ENCODE data around the gene CACNA2D3. TPM values are rescaled to one million over a fixed set of nuclear protein-coding genes. Genes with fewer than 3 reads are reported as not detected.

Gene CACNA2D3
- total and polyA plus RNA-seq, 2 experiments from 2014 or later, result 1.1 to 2.5 TPM

GRCh38 chr3:54593653-54594052 lies 471.3 kb downstream of the CACNA2D3 start:
- H3K4me3 ChIP-seq, result no peak overlapping the region
- DNase-seq (ENCODE audit: low spot score), result no peak
- H3K9me3 ChIP-seq (ENCODE audit: low read depth), result no peaks in the 10 kb centered on the region
- H2AFZ ChIP-seq, result no peak overlapping the region
- H3K36me3 ChIP-seq (replicated peaks; ENCODE audit: insufficient read depth, low read depth), result no peaks in the 10 kb centered on the region
- no peaks in the 10 kb centered on the region for H4K20me1 ChIP-seq (ENCODE audit: insufficient read depth, poor library complexity, severe bottlenecking)
- WGBS (ENCODE audit: low lambda C conversion rate, missing lambda C conversion rate), result 95% methylated on average over 2 of the region's 2 CpGs
- H3K27ac ChIP-seq, result no peak overlapping the region
- no peak overlapping the region for H3K4me2 ChIP-seq
- no peaks in the 10 kb centered on the region for H3K79me2 ChIP-seq
- peaks cover 3% of the 10 kb centered on the region for H3K27me3 ChIP-seq
- H3K9me2 ChIP-seq (replicated peaks; ENCODE audit: insufficient read depth), result no peaks in the 10 kb centered on the region
- TF ChIP-seq EZH2phosphoT487 (IDR thresholded peaks at IDR 0.05; ENCODE audit: low read depth, severe bottlenecking, unreplicated experiment) (no peak), CTCF (IDR thresholded peaks at IDR 0.05; ENCODE audit: poor library complexity) (no peak), EZH2 (IDR thresholded peaks at IDR 0.05; ENCODE audit: borderline replicate concordance) (no peak)
- H3K4me1 ChIP-seq (ENCODE audit: insufficient read depth), result no peaks in the 10 kb centered on the region

GRCh38 chr3:54596087-54596486 lies 473.7 kb downstream of the CACNA2D3 start:
- DNase-seq (ENCODE audit: low spot score), result no peak
- H3K4me3 ChIP-seq, result no peak overlapping the region
- H3K9me3 ChIP-seq (ENCODE audit: low read depth), result no peaks in the 10 kb centered on the region
- TF ChIP-seq CTCF (IDR thresholded peaks at IDR 0.05; ENCODE audit: poor library complexity), result no peak
- TF ChIP-seq EZH2 (IDR thresholded peaks at IDR 0.05; ENCODE audit: borderline replicate concordance), result no peak
- TF ChIP-seq EZH2phosphoT487 (IDR thresholded peaks at IDR 0.05; ENCODE audit: low read depth, severe bottlenecking, unreplicated experiment), result no peak
- 94% methylated on average over 4 of the region's 4 CpGs for whole genome bisulfite sequencing (ENCODE audit: low lambda C conversion rate, missing lambda C conversion rate)
- H3K36me3 ChIP-seq (replicated peaks; ENCODE audit: insufficient read depth, low read depth), result no peaks in the 10 kb centered on the region
- no peaks in the 10 kb centered on the region for H3K4me1 ChIP-seq (ENCODE audit: insufficient read depth)
- H3K9me2 ChIP-seq (replicated peaks; ENCODE audit: insufficient read depth), result no peaks in the 10 kb centered on the region
- H3K27me3 ChIP-seq, result peaks cover 8% of the 10 kb centered on the region
- no peaks in the 10 kb centered on the region for H4K20me1 ChIP-seq (ENCODE audit: insufficient read depth, poor library complexity, severe bottlenecking)
- H3K79me2 ChIP-seq, result no peaks in the 10 kb centered on the region
- H3K4me2 ChIP-seq, result no peak overlapping the region
- H3K27ac ChIP-seq, result no peak overlapping the region
- no peak overlapping the region for H2AFZ ChIP-seq

GRCh38 chr3:54599716-54600115 lies 477.4 kb downstream of the CACNA2D3 start:
- no peaks in the 10 kb centered on the region for H4K20me1 ChIP-seq (ENCODE audit: insufficient read depth, poor library complexity, severe bottlenecking)
- H3K4me3 ChIP-seq, result no peak overlapping the region
- peak; percentile 5 for DNase-seq (ENCODE audit: low spot score)
- no peak overlapping the region for H3K4me2 ChIP-seq
- no peak overlapping the region for H3K27ac ChIP-seq
- no peak overlapping the region for H2AFZ ChIP-seq
- H3K9me2 ChIP-seq (replicated peaks; ENCODE audit: insufficient read depth), result no peaks in the 10 kb centered on the region
- no peaks in the 10 kb centered on the region for H3K79me2 ChIP-seq
- no peaks in the 10 kb centered on the region for H3K9me3 ChIP-seq (ENCODE audit: low read depth)
- no peaks in the 10 kb centered on the region for H3K4me1 ChIP-seq (ENCODE audit: insufficient read depth)
- TF ChIP-seq CTCF (IDR thresholded peaks at IDR 0.05; ENCODE audit: poor library complexity) (no peak), EZH2 (IDR thresholded peaks at IDR 0.05; ENCODE audit: borderline replicate concordance) (no peak), EZH2phosphoT487 (IDR thresholded peaks at IDR 0.05; ENCODE audit: low read depth, severe bottlenecking, unreplicated experiment) (no peak)
- H3K36me3 ChIP-seq (replicated peaks; ENCODE audit: insufficient read depth, low read depth), result no peaks in the 10 kb centered on the region
- H3K27me3 ChIP-seq, result peaks cover 5% of the 10 kb centered on the region
- WGBS (ENCODE audit: low lambda C conversion rate, missing lambda C conversion rate), result 72% methylated on average over 9 of the region's 9 CpGs

Data from hepatocyte (in vitro differentiated cells).